H1 (cell line): ENCODE data around the gene ADAM19. TPM values are rescaled to one million over a fixed set of nuclear protein-coding genes. Genes with fewer than 3 reads are reported as not detected.

Experiments used
- CTCF ChIA-PET: fragments of 300-600 bp; sonication (Branson Sonifier 250); formaldehyde crosslinking; loops from one replicate; lab custom pipeline; 2021; ENCODE audit not compliant: partially characterized antibody; lab: Charles Lee
- POLR2A ChIA-PET: fragments of 300-600 bp; sonication (Branson Sonifier 250); formaldehyde crosslinking; loops from one replicate; lab custom pipeline; 2021; ENCODE audit warnings: inconsistent platforms; ENCODE audit not compliant: partially characterized antibody; lab: Charles Lee
- DNase-seq, 2 experiments: peaks; one replicate each; pipeline versions ENCODE4 v3.0.0 to v3.0.0-alpha.2; 2010 to 2022; ENCODE audit warnings: low spot score in 2 of 2, low read depth in 1 of 2, mixed read lengths in 1 of 2
- FAIRE-seq: peaks from 2 replicates; lab custom pipeline; 2011; peaks lifted over from hg19 to GRCh38; lab: Jason Lieb, UNC
- H2AFZ ChIP-seq: 2 replicates; pipeline ENCODE4 v1.8.1; 2012; ENCODE audit warnings: low read length, inconsistent platforms
- H2AK5ac ChIP-seq: 2 replicates; pipeline ENCODE4 v1.6.1; 2013; ENCODE audit warnings: low read depth, low read length
- H2BK120ac ChIP-seq: replicated peaks from 2 replicates; pipeline ENCODE3; 2013; ENCODE audit warnings: low read depth, low read length, inconsistent platforms
- H2BK12ac ChIP-seq: 2 replicates; pipeline ENCODE4 v1.6.1; 2013; ENCODE audit warnings: low read depth, low read length
- H2BK15ac ChIP-seq: 2 replicates; pipeline ENCODE4 v1.6.1; 2013; ENCODE audit warnings: low read length
- H2BK20ac ChIP-seq: 2 replicates; pipeline ENCODE4 v1.6.1; 2013; ENCODE audit warnings: low read length
- H2BK5ac ChIP-seq: 2 replicates; pipeline ENCODE4 v1.6.1; 2013; ENCODE audit warnings: low read depth, low read length
- H3K14ac ChIP-seq: 2 replicates; pipeline ENCODE4 v1.6.1; 2013; ENCODE audit warnings: inconsistent platforms; ENCODE audit not compliant: insufficient read length
- H3K18ac ChIP-seq: 2 replicates; pipeline ENCODE4 v1.6.1; 2013; ENCODE audit warnings: low read length; ENCODE audit errors: extremely low read depth
- H3K23ac ChIP-seq: 2 replicates; pipeline ENCODE4 v1.6.1; 2013; ENCODE audit warnings: inconsistent platforms; ENCODE audit not compliant: insufficient read length
- H3K23me2 ChIP-seq: 2 replicates; pipeline ENCODE4 v1.6.1; 2013; ENCODE audit warnings: low read depth, low read length
- H3K27ac ChIP-seq: 2 replicates; pipeline ENCODE4 v1.6.1; 2011; ENCODE audit warnings: low read depth, low read length, inconsistent platforms
- H3K27me3 ChIP-seq, 4 experiments: replicated peaks in 1 of 4; 1 replicate in 1 of 4; 2 replicates in 3 of 4; pipeline versions ENCODE4 v1.6.1 to v1.8.1; 2011 to 2013; ENCODE audit warnings: low read length in 3 of 4, mild to moderate bottlenecking in 3 of 4, inconsistent platforms in 2 of 4, mixed read lengths in 2 of 4, moderate library complexity in 1 of 4; ENCODE audit not compliant: control insufficient read depth in 3 of 4, insufficient read depth in 3 of 4; ENCODE audit errors: extremely low read depth in 1 of 4
- H3K36me3 ChIP-seq, 4 experiments: 2 replicates each; pipeline versions ENCODE4 v1.6.1 to v1.8.1; 2011 to 2013; ENCODE audit warnings: mild to moderate bottlenecking in 4 of 4, low read length in 3 of 4, moderate library complexity in 2 of 4, control low read depth in 1 of 4, inconsistent platforms in 1 of 4; ENCODE audit not compliant: insufficient read depth in 4 of 4, control insufficient read depth in 2 of 4
- H3K4ac ChIP-seq: replicated peaks from 2 replicates; pipeline ENCODE3; 2013; ENCODE audit warnings: low read length, low read depth, mixed read lengths, inconsistent platforms; ENCODE audit not compliant: insufficient read length
- H3K4me1 ChIP-seq, 4 experiments: replicated peaks in 1 of 4; 1 replicate in 1 of 4; 2 replicates in 3 of 4; pipeline versions ENCODE4 v1.6.1 to v1.8.1; 2011 to 2013; ENCODE audit warnings: low read length in 3 of 4, inconsistent platforms in 2 of 4, mixed read lengths in 1 of 4; ENCODE audit not compliant: insufficient read depth in 4 of 4, control insufficient read depth in 3 of 4
- H3K4me2 ChIP-seq, 2 experiments: 2 replicates each; pipeline versions ENCODE4 v1.6.1 to v1.8.1; 2011 to 2013; ENCODE audit warnings: low read depth in 2 of 2, low read length in 2 of 2, control low read depth in 1 of 2, inconsistent platforms in 1 of 2, mild to moderate bottlenecking in 1 of 2; ENCODE audit not compliant: insufficient read depth in 1 of 2
- H3K4me3 ChIP-seq, 4 experiments: fragments of 200-600, 300-600 bp in 1 of 4; sonication (generic), shearing (Covaris generic), sonication (Bioruptor Twin) in 1 of 4; 2 replicates each; pipeline versions ENCODE4 v1.5.1 to v1.8.1; 2011 to 2016; ENCODE audit warnings: low read length in 4 of 4, low read depth in 3 of 4, control low read depth in 2 of 4, inconsistent platforms in 2 of 4, mild to moderate bottlenecking in 2 of 4, mixed read lengths in 1 of 4, moderate library complexity in 1 of 4; ENCODE audit not compliant: insufficient read depth in 2 of 4; ENCODE audit errors: extremely low read depth in 1 of 4
- H3K56ac ChIP-seq: replicated peaks from 2 replicates; pipeline ENCODE3; 2013; ENCODE audit warnings: low read depth, mild to moderate bottlenecking, mixed read lengths, low read length, inconsistent platforms; ENCODE audit not compliant: insufficient read length
- H3K79me1 ChIP-seq: 2 replicates; pipeline ENCODE4 v1.6.1; 2013; ENCODE audit warnings: low read depth, low read length, control low read depth
- H3K79me2 ChIP-seq, 2 experiments: 2 replicates each; pipeline versions ENCODE4 v1.6.1 to v1.8.1; 2012 to 2013; ENCODE audit warnings: low read length in 2 of 2, mild to moderate bottlenecking in 2 of 2, inconsistent platforms in 1 of 2; ENCODE audit not compliant: insufficient read depth in 2 of 2, control insufficient read depth in 1 of 2
- H3K9ac ChIP-seq, 4 experiments: replicated peaks in 1 of 4; 1 replicate in 1 of 4; 2 replicates in 3 of 4; pipeline versions ENCODE4 v1.6.1 to v1.8.1; 2011 to 2013; ENCODE audit warnings: low read depth in 3 of 4, low read length in 3 of 4, control low read depth in 2 of 4, mild to moderate bottlenecking in 2 of 4, moderate library complexity in 2 of 4, inconsistent platforms in 1 of 4; ENCODE audit errors: extremely low read depth in 1 of 4
- H3K9me3 ChIP-seq, 2 experiments: 2 replicates each; pipeline versions ENCODE4 v1.6.1 to v1.8.1; 2012 to 2013; ENCODE audit warnings: mild to moderate bottlenecking in 2 of 2, moderate library complexity in 2 of 2, control low read depth in 1 of 2, inconsistent platforms in 1 of 2, low read depth in 1 of 2, low read length in 1 of 2, mixed read lengths in 1 of 2; ENCODE audit not compliant: insufficient read depth in 2 of 2
- H4K20me1 ChIP-seq, 2 experiments: replicated peaks in 1 of 2; 2 replicates each; pipeline versions ENCODE3 to v1.8.1; 2011 to 2013; ENCODE audit warnings: inconsistent platforms in 2 of 2, low read length in 2 of 2, mild to moderate bottlenecking in 1 of 2; ENCODE audit not compliant: insufficient read depth in 2 of 2, control insufficient read depth in 1 of 2
- H4K5ac ChIP-seq: 2 replicates; pipeline ENCODE4 v1.6.1; 2013; ENCODE audit warnings: low read length, low read depth, mixed read lengths, inconsistent platforms; ENCODE audit not compliant: insufficient read length
- H4K8ac ChIP-seq: 2 replicates; pipeline ENCODE4 v1.8.0; 2013; ENCODE audit warnings: mild to moderate bottlenecking, moderate library complexity, low read length, inconsistent platforms; ENCODE audit not compliant: insufficient read depth; ENCODE audit errors: extremely low read depth
- H4K91ac ChIP-seq: replicated peaks from 2 replicates; pipeline ENCODE3; 2013; ENCODE audit warnings: low read length, mixed read lengths, inconsistent platforms; ENCODE audit not compliant: insufficient read length
- CBX5 ChIP-seq: fragments of 300-800, 300-1000 bp; sonication (generic); IDR thresholded peaks from 2 replicates; pipeline ENCODE4 v1.7.1; 2016; ENCODE audit warnings: antibody characterized with exemption, low read length, low read depth
- EZH2 ChIP-seq: fragments of 200-600 bp; sonication (generic); IDR thresholded peaks from 2 replicates; pipeline ENCODE4 v1.7.1; 2012; ENCODE audit warnings: low read depth, mild to moderate bottlenecking, moderate library complexity, low read length, inconsistent platforms; ENCODE audit not compliant: severe bottlenecking
- RAD21 ChIP-seq, 2 experiments: IDR thresholded peaks in 1 of 2; conservative IDR thresholded peaks in 1 of 2; 2 replicates each; pipeline ENCODE4 v1.6.1; 2011; ENCODE audit warnings: low read depth in 2 of 2, low read length in 2 of 2, improper control_type of control experiment in 1 of 2, inconsistent platforms in 1 of 2, mild to moderate bottlenecking in 1 of 2, moderate library complexity in 1 of 2
- RFX5 ChIP-seq: IDR thresholded peaks from 2 replicates; pipeline ENCODE4 v1.6.1; 2011; ENCODE audit warnings: low read depth, low read length, improper control_type of control experiment, borderline replicate concordance
- RXRA ChIP-seq: IDR thresholded peaks from 2 replicates; pipeline ENCODE4 v1.6.1; 2011; ENCODE audit warnings: low read depth, mild to moderate bottlenecking, low read length, moderate library complexity; ENCODE audit not compliant: insufficient read depth
- SIRT6 ChIP-seq: IDR thresholded peaks from one replicate; pipeline ENCODE4 v1.7.1; 2012; ENCODE audit warnings: low read length, inconsistent platforms
- SIX5 ChIP-seq: IDR thresholded peaks from 2 replicates; pipeline ENCODE4 v1.6.1; 2011; ENCODE audit warnings: mild to moderate bottlenecking, low read depth, low read length
- SP4 ChIP-seq: IDR thresholded peaks from 2 replicates; pipeline ENCODE4 v1.6.1; 2012; ENCODE audit warnings: low read length, inconsistent platforms
- TAF1 ChIP-seq: IDR thresholded peaks from 2 replicates; pipeline ENCODE4 v1.6.1; 2011; ENCODE audit warnings: mild to moderate bottlenecking, low read depth, low read length
- TCF12 ChIP-seq: IDR thresholded peaks from 2 replicates; pipeline ENCODE4 v1.6.1; 2011; ENCODE audit warnings: low read depth, mild to moderate bottlenecking, low read length
- TEAD4 ChIP-seq: IDR thresholded peaks from 2 replicates; pipeline ENCODE4 v1.6.1; 2012; ENCODE audit warnings: low read depth, low read length, inconsistent platforms, mixed read lengths
- ZNF274 ChIP-seq: IDR thresholded peaks from 2 replicates; pipeline ENCODE4 v1.7.0; 2012; ENCODE audit warnings: low read length, borderline replicate concordance; ENCODE audit errors: extremely low read depth
- WGBS, 2 experiments: shearing (Covaris generic) in 1 of 2; methylation state at CpG; one replicate each; pipeline versions ENCODE4 v1.1.6 to v1.1.7; 2013 to 2015; ENCODE audit warnings: low lambda C conversion rate in 2 of 2, mixed read lengths in 2 of 2, inconsistent platforms in 1 of 2, low coverage in 1 of 2, missing lambda C conversion rate in 1 of 2; ENCODE audit not compliant: insufficient replicate concordance in 2 of 2, insufficient coverage in 1 of 2, insufficient read length in 1 of 2; ENCODE audit errors: extremely low coverage in 1 of 2, missing lambda C conversion rate in 1 of 2; 5-methylcytosine and 5-hydroxymethylcytosine counted together
- polyA plus RNA-seq, 7 experiments: library from polyadenylated mRNA; depleted of rRNA in 3 of 7; stranded (reverse) in 5 of 7; unstranded in 2 of 7; fragments of >200 nt in 5 of 7; fragments of 200-250 nt in 2 of 7; gene quantifications; 1 replicate in 5 of 7; 2 replicates in 1 of 7; 4 replicates in 1 of 7; pipeline versions ENCODE4 v1.2.1 to v1.2.3, GENCODE V29; 2011 to 2013; ENCODE audit warnings: missing spikeins in 2 of 7, mixed read lengths in 2 of 7
- total RNA-seq: library from RNA; stranded (reverse); fragmentation: NEBNext Ultra II Directional; extraction: Animal tissue kit (Norgen Biotek cat#: 25700); gene quantifications from 2 replicates; pipeline ENCODE4 v1.2.1, GENCODE V29; 2021
- TF ChIP-seq, protein P1 (sequence below): IDR thresholded peaks from 2 replicates; pipeline ENCODE4 v1.6.1; 2012; ENCODE audit warnings: inconsistent platforms
- TF ChIP-seq, protein P2 (sequence below): IDR thresholded peaks from 2 replicates; pipeline ENCODE4 v1.6.1; 2012; ENCODE audit warnings: inconsistent platforms

ADAM19 gene
- total and polyA plus RNA-seq, 2 of the 8 experiments (the other 6 are each of a cell fraction or from before 2014, with no cell fraction given) = 6.5 to 22.7 TPM

DNA sequence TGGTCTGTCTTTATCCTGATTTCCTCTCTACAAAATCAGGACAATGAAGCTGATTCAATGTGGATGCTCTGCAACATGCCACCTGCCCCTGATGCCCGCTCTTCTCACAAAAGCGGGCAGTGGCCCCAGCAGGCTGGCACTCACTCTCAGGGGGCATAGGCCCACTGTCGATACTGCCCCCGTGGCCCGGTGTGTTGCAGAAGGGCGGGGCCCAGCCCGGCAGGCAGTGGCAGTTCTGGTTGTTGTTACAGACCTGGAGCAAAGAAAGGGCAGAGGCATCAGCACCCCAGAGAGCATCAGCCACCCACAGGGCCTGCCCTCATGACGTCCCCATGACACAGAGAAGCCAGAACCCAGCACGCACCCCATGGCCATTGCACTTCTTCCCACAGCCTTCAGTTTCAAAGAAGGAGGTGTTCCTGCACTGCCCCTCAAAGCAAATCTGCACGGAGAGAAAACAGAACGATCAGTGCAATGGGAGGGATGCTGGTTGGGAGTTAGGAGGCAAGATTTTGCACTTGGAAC lies 84.0 kb downstream of the ADAM19 start:
- no peak overlapping the region for H3K14ac ChIP-seq
- peaks cover 3% of the 10 kb centered on the region; the same call in 1 of the 2 replicates for H3K23me2 ChIP-seq
- H2BK12ac ChIP-seq = no peak overlapping the region
- H4K91ac ChIP-seq = no peak overlapping the region
- H3K4me3 ChIP-seq = no peak overlapping the region
- H3K9ac ChIP-seq = no peak overlapping the region
- WGBS, 2 experiments = 95% methylated on average over 11 of the region's 11 CpGs; no CpG with 5 or more reads in 1 of the 2 experiments
- no peaks in the 10 kb centered on the region for H3K79me1 ChIP-seq
- H3K23ac ChIP-seq = no peak overlapping the region
- H3K27ac ChIP-seq = no peak overlapping the region
- DNase-seq (no peak), FAIRE-seq (no peak)
- no peaks in the 10 kb centered on the region for H4K20me1 ChIP-seq
- H3K56ac ChIP-seq = no peak overlapping the region
- no peak overlapping the region for H4K8ac ChIP-seq
- ChIA-PET POLR2A (no interaction called here), CTCF (no interaction called here)
- H2AK5ac ChIP-seq = no peak overlapping the region
- no peak overlapping the region for H4K5ac ChIP-seq
- H2BK20ac ChIP-seq = no peak overlapping the region
- no peak overlapping the region for H2AFZ ChIP-seq
- H3K79me2 ChIP-seq = no peaks in the 10 kb centered on the region
- H3K27me3 ChIP-seq = no peaks in the 10 kb centered on the region
- no peak overlapping the region for H2BK5ac ChIP-seq
- no peaks in the 10 kb centered on the region for H3K9me3 ChIP-seq
- H2BK120ac ChIP-seq = no peak overlapping the region
- no peak overlapping the region for H3K18ac ChIP-seq
- no peak overlapping the region for H2BK15ac ChIP-seq
- no peak overlapping the region for H3K4me2 ChIP-seq
- no peak overlapping the region for H3K4ac ChIP-seq
- H3K4me1 ChIP-seq = no peaks in the 10 kb centered on the region
- peaks cover 0 to 4% (median 0%) of the 10 kb centered on the region in 4 experiments; a peak in 1 of 8 replicates for H3K36me3 ChIP-seq
- TF ChIP-seq SIRT6 (no peak), TCF12 (no peak), EZH2 (no peak), CBX5 (no peak), RFX5 (no peak), ZNF274 (no peak), TEAD4 (no peak), RXRA (no peak), SP4 (no peak), TAF1 (no peak), RAD21 (IDR thresholded peaks at IDR 0.05 in 1 of 2, conservative IDR thresholded peaks at IDR 0.05 in 1 of 2; ENCODE audit: low read depth in 2 of 2, low read length in 2 of 2) (no peak), SIX5 (no peak)
- TF ChIP-seq, protein P1, sequence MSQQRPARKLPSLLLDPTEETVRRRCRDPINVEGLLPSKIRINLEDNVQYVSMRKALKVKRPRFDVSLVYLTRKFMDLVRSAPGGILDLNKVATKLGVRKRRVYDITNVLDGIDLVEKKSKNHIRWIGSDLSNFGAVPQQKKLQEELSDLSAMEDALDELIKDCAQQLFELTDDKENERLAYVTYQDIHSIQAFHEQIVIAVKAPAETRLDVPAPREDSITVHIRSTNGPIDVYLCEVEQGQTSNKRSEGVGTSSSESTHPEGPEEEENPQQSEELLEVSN = no peak
- TF ChIP-seq, protein P2, sequence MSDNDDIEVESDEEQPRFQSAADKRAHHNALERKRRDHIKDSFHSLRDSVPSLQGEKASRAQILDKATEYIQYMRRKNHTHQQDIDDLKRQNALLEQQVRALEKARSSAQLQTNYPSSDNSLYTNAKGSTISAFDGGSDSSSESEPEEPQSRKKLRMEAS = no peak
